Esophagus muscularis mucosa (tissue), 4 donors: ENCODE measurements around the gene C4orf50.

ENCODE experiments used
- CTCF ChIP-seq, 3 experiments: fragments of 200-600 bp in 2 of 3; fragments of 450-650 bp in 1 of 3; sonication (generic) in 2 of 3; IDR thresholded peaks; one replicate each; pipeline ENCODE4 v1.5.1; 2017 to 2019; ENCODE audit warnings: antibody characterized with exemption in 3 of 3, mild to moderate bottlenecking in 2 of 3, moderate library complexity in 1 of 3
- EP300 ChIP-seq: sonication (generic); formaldehyde crosslinking; IDR thresholded peaks from one replicate; pipeline ENCODE4 v1.6.1; 2017; ENCODE audit warnings: antibody characterized with exemption
- POLR2A ChIP-seq: fragments of 450-650 bp; IDR thresholded peaks from one replicate; pipeline ENCODE4 v1.6.1; 2017; ENCODE audit warnings: antibody characterized with exemption, moderate library complexity, mild to moderate bottlenecking, low read depth
- POLR2AphosphoS5 ChIP-seq, 2 donors: sonication (generic); formaldehyde crosslinking; IDR thresholded peaks; one replicate each; pipeline ENCODE4 v1.6.1; 2017; ENCODE audit warnings: antibody characterized with exemption in 2 of 2

DNA sequence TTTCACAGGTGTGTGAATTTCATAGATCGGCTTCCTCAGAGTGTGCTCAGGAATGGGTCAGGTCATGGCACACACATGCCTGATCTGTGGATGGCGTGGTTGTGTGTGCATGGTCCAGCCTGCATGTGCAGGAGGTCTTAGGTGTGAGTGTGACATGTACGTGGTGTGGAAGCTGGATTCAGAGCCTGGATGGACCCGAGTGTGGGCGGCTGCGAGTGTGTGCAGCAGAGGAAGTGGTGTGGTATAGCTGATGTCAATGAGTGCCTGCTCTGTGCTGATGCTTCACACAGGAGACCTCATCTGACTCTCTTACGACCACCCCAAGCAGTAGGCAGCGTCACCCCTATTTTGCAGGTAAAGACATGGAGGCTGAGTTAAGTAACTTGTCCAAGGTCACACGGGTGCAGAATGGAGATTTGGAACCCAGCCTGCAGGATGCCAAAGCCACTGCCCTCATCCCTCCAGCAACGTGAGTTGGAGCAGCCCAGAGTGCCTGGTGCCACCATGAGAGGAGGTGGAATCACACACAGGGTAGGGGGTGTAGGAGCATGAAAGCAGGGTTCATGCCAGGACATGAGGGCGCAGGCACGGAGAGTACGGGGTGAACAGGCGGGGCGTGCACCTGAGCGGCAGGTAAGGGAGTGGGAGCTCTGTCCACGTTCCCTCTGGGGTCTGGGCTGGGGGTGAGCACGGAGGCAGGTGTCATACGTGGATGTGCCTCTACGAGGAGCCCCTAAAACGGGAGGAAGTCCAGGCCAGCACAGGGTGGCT is 24.2 kb upstream of the C4orf50 start:
- no peak for TF ChIP-seq CTCF (IDR thresholded peaks at IDR 0.05)
- no peak for TF ChIP-seq POLR2A
- TF ChIP-seq POLR2AphosphoS5 (IDR thresholded peaks at IDR 0.05): no peak
- TF ChIP-seq EP300: no peak
